Islet of Langerhans (tissue), 1 donor: ENCODE measurements around the gene PCDHB10.
"Not testable (repeated sequence)": the region's sequence is repeated elsewhere in the genome, so short reads cannot be mapped to it uniquely, and the experiment has no call there.

ENCODE experiments used
- FAIRE-seq: peaks from one replicate; lab custom pipeline; 2011; peaks lifted over from hg19 to GRCh38; lab: Jason Lieb, UNC

The PCDHB10 gene

GRCh38 chr5:141188682-141189081 is 3.5 kb upstream of the PCDHB10 start:
- FAIRE-seq: not testable (repeated sequence)

- not testable (repeated sequence) for FAIRE-seq
Measured at GRCh38 chr5:141189131-141189530, 3.0 kb upstream of the PCDHB10 start.

- FAIRE-seq: not testable (repeated sequence)
Measured at GRCh38 chr5:141194332-141194731, 2.2 kb downstream of the PCDHB10 start.

- FAIRE-seq: no peak
Measured at GRCh38 chr5:141196363-141196762, 4.2 kb downstream of the PCDHB10 start.

- no peak for FAIRE-seq
Measured at GRCh38 chr5:141199359-141200235, 7.4 kb downstream of the PCDHB10 start, which contains the start of gene PCDHB11. PCDHB11 (plus strand) TSS chr5:141199627; CDS start chr5:141199775, 148 bp downstream.

- FAIRE-seq: not testable (repeated sequence)
Measured at GRCh38 chr5:141201126-141201525, 9.0 kb downstream of the PCDHB10 start.

GRCh38 chr5:141201646-141202045 is 9.5 kb downstream of the PCDHB10 start:
- FAIRE-seq: not testable (repeated sequence)

- no peak for FAIRE-seq
Measured at GRCh38 chr5:141208478-141208877, 16.3 kb downstream of the PCDHB10 start, which contains the start of gene PCDHB12. PCDHB12 (plus strand) TSS chr5:141208719; CDS start chr5:141208908, 189 bp downstream.

- FAIRE-seq: not testable (repeated sequence)
Measured at GRCh38 chr5:141210281-141210680, 18.1 kb downstream of the PCDHB10 start.

- FAIRE-seq: not testable (repeated sequence)
Measured at GRCh38 chr5:141210849-141211248, 18.7 kb downstream of the PCDHB10 start.

- FAIRE-seq: not testable (repeated sequence)
Measured at GRCh38 chr5:141213656-141214339, 21.6 kb downstream of the PCDHB10 start, which contains the start of gene PCDHB13. PCDHB13 (plus strand) TSS chr5:141213919; CDS start chr5:141214124, 205 bp downstream.

- FAIRE-seq: not testable (repeated sequence)
Measured at GRCh38 chr5:141214583-141214982, 22.4 kb downstream of the PCDHB10 start.

GRCh38 chr5:141215504-141215903 is 23.4 kb downstream of the PCDHB10 start:
- FAIRE-seq: not testable (repeated sequence)

- FAIRE-seq: not testable (repeated sequence)
Measured at GRCh38 chr5:141216035-141216434, 23.9 kb downstream of the PCDHB10 start.

GRCh38 chr5:141223112-141223783 is 31.1 kb downstream of the PCDHB10 start, which contains the start of gene PCDHB14:
PCDHB14 (plus strand) TSS chr5:141223343; CDS start chr5:141223506, 163 bp downstream.
- FAIRE-seq: no peak

- not testable (repeated sequence) for FAIRE-seq
Measured at GRCh38 chr5:141224844-141225243, 32.7 kb downstream of the PCDHB10 start.

GRCh38 chr5:141225421-141225820 is 33.3 kb downstream of the PCDHB10 start:
- FAIRE-seq: not testable (repeated sequence)

- no peak for FAIRE-seq
Measured at GRCh38 chr5:141234109-141234667, 42.0 kb downstream of the PCDHB10 start.

- not testable (repeated sequence) for FAIRE-seq
Measured at GRCh38 chr5:141235922-141236321, 43.8 kb downstream of the PCDHB10 start.

GRCh38 chr5:141236516-141237313 is 44.6 kb downstream of the PCDHB10 start:
- FAIRE-seq: no peak

- FAIRE-seq: no peak
Measured at GRCh38 chr5:141241496-141241895, 49.3 kb downstream of the PCDHB10 start.
